GM18870 (cell line): Measurements from ENCODE around the gene MBD4.

Experiments used
- ATAC-seq: cut with Tn5 transposase; IDR thresholded peaks from one replicate; pipeline ENCODE4 v1.9.1; 2021; ENCODE audit warnings: moderate library complexity; ENCODE audit not compliant: unreplicated experiment

Gene MBD4

GRCh38 chr3:129432671-129433070, 7.1 kb downstream of the MBD4 start:
- no peak for ATAC-seq

GRCh38 chr3:129432036-129432435, 7.7 kb downstream of the MBD4 start:
- ATAC-seq = no peak

- no peak for ATAC-seq
These were observed 10.1 kb downstream of the MBD4 start for GRCh38 chr3:129429602-129430001.

- ATAC-seq = no peak
These were observed 10.7 kb downstream of the MBD4 start for GRCh38 chr3:129429080-129429451.

- peak; percentile 75 for ATAC-seq
These were observed 11.2 kb downstream of the MBD4 start, which contains the start of gene EFCAB12 for GRCh38 chr3:129428376-129429079. Gene EFCAB12, minus strand, starts transcription at chr3:129428636. Its CDS starts 148 bp downstream, at chr3:129428488.

- no peak for ATAC-seq
These were observed 11.8 kb downstream of the MBD4 start for GRCh38 chr3:129428007-129428375.

GRCh38 chr3:129425619-129426018, 14.1 kb downstream of the MBD4 start:
- no peak for ATAC-seq

- ATAC-seq = no peak
These were observed 14.5 kb downstream of the MBD4 start for GRCh38 chr3:129425213-129425612.

GRCh38 chr3:129424185-129424841, 15.4 kb downstream of the MBD4 start:
- peak; percentile 49 for ATAC-seq

GRCh38 chr3:129422897-129423296, 16.9 kb downstream of the MBD4 start:
- no peak for ATAC-seq

GRCh38 chr3:129421988-129422745, 17.6 kb downstream of the MBD4 start:
- no peak for ATAC-seq

GRCh38 chr3:129421236-129421883, 18.4 kb downstream of the MBD4 start:
- ATAC-seq = no peak

- no peak for ATAC-seq
These were observed 20.3 kb downstream of the MBD4 start for GRCh38 chr3:129419476-129419875.

GRCh38 chr3:129418041-129418973, 21.4 kb downstream of the MBD4 start:
- ATAC-seq = no peak

- ATAC-seq = no peak
These were observed 22.4 kb downstream of the MBD4 start for GRCh38 chr3:129417326-129417725.

- no peak for ATAC-seq
These were observed 23.3 kb downstream of the MBD4 start for GRCh38 chr3:129416415-129416814.

GRCh38 chr3:129415830-129416229, 23.9 kb downstream of the MBD4 start:
- ATAC-seq = no peak

- no peak for ATAC-seq
These were observed 24.4 kb downstream of the MBD4 start for GRCh38 chr3:129415378-129415777.

- peak; percentile 84 for ATAC-seq
These were observed 25.9 kb downstream of the MBD4 start for GRCh38 chr3:129413687-129414506.
